Erythroblast (primary cell): ENCODE measurements around the gene ANP32D.
"Not testable (repeated sequence)": the region's sequence is repeated elsewhere in the genome, so short reads cannot be mapped to it uniquely, and the experiment has no call there.

Source experiments
- GATA1 ChIP-seq: IDR thresholded peaks from 2 replicates; pipeline ENCODE4 v1.6.1; 2011; ENCODE audit warnings: low read depth, mild to moderate bottlenecking, control low read depth, low read length, moderate library complexity
- POLR2A ChIP-seq: IDR thresholded peaks from 2 replicates; pipeline ENCODE4 v1.6.1; 2011; ENCODE audit warnings: mild to moderate bottlenecking, low read length

GRCh38 chr12:48452961-48453360 is 19.4 kb upstream of the ANP32D start:
- TF ChIP-seq POLR2A, GATA1: not testable (repeated sequence)
